NB4 (cell line): ENCODE results near the gene SNX25.

Experiments used
- MYC ChIP-seq: IDR thresholded peaks from 2 replicates; pipeline ENCODE4 v1.6.1; 2011; ENCODE audit warnings: low read depth, low read length
- POLR2A ChIP-seq: IDR thresholded peaks from 2 replicates; pipeline ENCODE4 v1.6.1; 2011; ENCODE audit warnings: mild to moderate bottlenecking; ENCODE audit not compliant: insufficient read length; ENCODE audit errors: extremely low read depth
- TF ChIP-seq, protein P1 (sequence below): IDR thresholded peaks from one replicate; pipeline ENCODE4 v1.5.1; 2012; ENCODE audit warnings: low read depth, low read length
- TF ChIP-seq, protein P2 (sequence below): IDR thresholded peaks from 2 replicates; pipeline ENCODE4 v1.6.1; 2011; ENCODE audit warnings: low read depth, low read length

DNA sequence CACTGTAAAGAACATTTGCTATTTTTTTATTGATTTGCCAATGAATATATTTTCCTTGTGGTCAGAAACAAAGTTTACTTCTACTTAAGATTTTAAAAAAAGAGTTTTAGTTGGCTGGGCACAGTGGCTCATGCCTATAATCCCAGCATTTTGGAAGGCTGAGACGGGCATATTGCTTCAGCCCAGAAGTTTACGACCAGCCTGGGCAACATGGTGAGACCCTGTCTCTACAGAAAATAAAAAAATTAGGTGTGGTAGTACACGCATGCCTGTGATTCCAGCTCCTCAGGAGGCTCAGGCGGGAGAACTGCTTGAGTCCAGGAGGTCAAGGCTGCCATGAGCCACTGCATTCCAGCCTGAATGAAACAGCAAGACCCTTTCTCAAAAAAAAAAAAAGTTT, 149.6 kb downstream of the SNX25 start:
- TF ChIP-seq, protein P1, sequence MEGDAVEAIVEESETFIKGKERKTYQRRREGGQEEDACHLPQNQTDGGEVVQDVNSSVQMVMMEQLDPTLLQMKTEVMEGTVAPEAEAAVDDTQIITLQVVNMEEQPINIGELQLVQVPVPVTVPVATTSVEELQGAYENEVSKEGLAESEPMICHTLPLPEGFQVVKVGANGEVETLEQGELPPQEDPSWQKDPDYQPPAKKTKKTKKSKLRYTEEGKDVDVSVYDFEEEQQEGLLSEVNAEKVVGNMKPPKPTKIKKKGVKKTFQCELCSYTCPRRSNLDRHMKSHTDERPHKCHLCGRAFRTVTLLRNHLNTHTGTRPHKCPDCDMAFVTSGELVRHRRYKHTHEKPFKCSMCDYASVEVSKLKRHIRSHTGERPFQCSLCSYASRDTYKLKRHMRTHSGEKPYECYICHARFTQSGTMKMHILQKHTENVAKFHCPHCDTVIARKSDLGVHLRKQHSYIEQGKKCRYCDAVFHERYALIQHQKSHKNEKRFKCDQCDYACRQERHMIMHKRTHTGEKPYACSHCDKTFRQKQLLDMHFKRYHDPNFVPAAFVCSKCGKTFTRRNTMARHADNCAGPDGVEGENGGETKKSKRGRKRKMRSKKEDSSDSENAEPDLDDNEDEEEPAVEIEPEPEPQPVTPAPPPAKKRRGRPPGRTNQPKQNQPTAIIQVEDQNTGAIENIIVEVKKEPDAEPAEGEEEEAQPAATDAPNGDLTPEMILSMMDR = no peak
- TF ChIP-seq POLR2A (no peak), MYC (no peak)
- TF ChIP-seq, protein P2, sequence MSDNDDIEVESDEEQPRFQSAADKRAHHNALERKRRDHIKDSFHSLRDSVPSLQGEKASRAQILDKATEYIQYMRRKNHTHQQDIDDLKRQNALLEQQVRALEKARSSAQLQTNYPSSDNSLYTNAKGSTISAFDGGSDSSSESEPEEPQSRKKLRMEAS = no peak
